Regular cardiac myocyte (primary cell): Measurements from ENCODE around the gene CASP5. TPM values are rescaled to one million over a fixed set of nuclear protein-coding genes. Genes with fewer than 3 reads are reported as not detected.

Experiments
- total RNA-seq: library from RNA; depleted of rRNA; stranded (reverse); fragments of >200 nt; gene quantifications from 2 replicates; pipeline ENCODE4 v1.2.3, GENCODE V29; 2014

The CASP5 gene
- total RNA-seq: not detected in 2 replicates

DNA sequence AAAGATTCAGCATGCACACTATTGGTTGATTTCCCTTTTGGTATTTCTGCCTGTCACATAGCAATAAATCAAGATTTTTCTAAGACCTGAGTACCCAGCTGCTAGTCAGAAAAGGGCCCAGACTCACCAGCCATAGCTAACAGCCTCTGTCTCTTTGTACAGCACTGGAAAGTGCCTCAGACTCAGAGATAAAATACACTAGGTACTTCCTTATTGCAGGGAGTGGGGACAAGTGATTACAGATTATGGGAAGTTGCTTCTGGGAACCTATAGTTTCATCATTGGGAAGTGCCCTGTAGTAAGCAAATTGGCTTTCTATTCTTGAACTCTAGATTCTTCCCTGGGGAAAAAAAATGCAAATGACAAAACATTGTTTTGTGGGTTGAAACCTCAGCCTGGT lies at the start of gene CASP5:
CASP5 (minus strand) TSS at position 166 of the 400 bp plus-strand sequence; CDS start at position 134, 32 bp downstream.

DNA sequence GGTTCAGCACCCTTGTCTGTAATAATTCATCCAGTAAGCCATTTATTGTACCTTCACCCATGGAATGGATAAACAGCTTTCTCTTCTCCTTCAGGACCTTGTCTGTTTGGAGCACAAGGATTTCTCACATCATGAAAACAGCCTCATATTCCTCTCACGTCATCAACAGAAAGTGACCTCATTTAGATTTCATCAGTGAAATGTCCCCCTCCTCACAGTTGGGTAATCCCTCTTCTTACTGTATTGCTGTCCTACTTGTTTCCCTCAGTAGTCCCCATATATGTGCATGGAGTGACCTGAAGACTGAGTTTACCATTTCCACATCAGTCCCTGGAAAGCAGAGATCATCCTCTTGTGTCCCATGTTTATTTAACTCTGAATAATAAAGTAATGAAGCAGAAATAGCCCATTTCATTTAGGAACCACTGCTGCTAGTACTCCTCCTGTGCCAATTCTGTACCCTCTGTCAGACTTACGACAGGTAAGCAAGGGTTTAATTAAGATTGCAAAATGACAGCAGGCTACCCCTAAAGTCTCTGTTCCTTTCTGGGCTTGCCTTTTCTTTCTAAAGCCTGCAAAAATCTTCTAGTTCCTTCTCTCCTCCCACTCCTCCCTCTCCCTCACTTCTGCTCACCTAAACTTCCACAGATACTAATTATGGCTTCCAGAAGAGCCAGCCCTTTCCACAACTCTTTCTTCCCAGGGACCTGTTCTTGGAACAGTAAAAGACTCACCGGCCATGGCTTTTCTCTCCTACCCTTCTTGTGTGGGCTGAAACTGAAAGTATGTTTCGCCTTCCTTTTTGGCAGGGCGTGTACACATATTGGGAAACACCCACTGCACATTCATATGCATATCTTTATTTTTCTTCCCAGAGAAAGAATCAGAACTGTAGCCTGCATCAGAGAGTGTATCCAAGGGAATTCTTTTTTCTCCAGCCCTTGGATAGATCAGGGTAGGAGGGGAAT lies 21.9 kb upstream of the CASP5 start, which contains the start of gene CARD16:
CARD16 (minus strand) TSS at position 779 of the 968 bp plus-strand sequence; CDS start at position 741, 38 bp downstream.

DNA sequence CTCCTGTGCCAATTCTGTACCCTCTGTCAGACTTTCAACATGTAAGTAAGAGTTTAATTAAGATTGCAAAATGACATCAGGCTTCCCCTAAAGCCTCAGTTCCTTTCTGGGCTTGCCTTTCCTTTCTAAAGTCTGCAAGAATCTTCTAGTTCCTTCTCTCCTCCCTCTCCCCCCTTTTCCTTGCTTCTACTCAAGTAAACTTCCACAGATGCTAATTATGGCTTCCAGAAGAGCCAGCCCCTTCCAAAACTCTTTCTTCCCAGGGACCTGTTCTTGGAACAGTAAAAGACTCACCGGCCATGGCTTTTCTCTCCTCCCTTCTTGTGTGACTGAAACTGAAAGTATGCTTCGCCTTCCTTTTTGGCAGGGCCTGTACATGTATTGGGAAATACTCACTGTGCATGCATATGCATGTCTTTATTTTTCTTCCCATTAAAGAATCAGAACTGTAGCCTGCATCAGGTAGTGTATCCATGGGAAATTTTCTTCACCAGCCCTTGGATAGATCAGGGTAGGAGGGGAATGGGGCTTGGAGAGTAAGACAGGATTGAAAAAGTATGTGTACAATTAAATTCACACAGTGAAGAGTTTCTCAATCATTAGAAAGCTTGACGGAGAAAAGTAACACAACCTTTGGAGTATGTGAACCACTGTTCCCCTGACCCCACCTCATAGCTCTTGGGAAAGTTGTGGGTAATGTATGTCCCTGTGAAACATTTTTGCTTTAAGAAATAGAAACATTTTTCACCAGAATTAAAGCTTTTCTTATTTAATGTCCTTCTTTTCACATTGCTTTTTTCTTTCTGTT lies 12.0 kb upstream of the CASP5 start, which contains the start of gene CASP1:
CASP1 (minus strand) TSS at position 332 of the 808 bp plus-strand sequence; CDS start at position 301, 31 bp downstream.

DNA sequence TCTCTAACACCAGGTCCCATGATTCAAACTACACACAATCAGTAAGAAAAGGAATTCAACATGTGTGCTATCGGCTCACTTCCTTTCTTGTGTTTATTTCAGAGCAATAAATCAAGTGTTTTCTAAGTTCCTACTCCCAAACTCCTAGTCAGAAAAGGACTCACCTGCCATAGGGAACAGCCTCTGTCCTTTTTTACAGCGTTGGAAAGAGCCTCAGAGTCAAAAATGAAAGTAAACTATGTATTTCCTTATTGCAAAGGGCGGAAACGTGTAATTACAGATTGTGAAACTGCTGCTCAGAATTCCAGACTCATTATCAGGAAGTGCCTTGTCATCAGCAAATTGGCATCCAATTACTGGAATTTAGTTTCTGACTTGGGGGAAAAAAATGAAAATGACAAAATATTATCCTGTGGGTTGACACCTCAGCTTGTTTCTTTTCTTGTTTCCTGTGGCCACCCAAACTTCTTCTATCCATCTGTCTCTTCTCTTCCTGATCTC lies 54.6 kb downstream of the CASP5 start, which contains the start of gene CASP4:
CASP4 (minus strand) TSS at position 220 of the 501 bp plus-strand sequence; CDS start at position 171, 49 bp downstream.

Other genes with a start within 250 kb of the CASP5 start
- under 0.01 TPM in 1 of 2 replicates, not detected in the other for gene CASP12, start 124.7 kb downstream of the CASP5 start, total RNA-seq
- 130 and 176 TPM in 2 replicates for gene CASP4, start 54.6 kb downstream of the CASP5 start, total RNA-seq
- gene CASP1, start 12.0 kb upstream of the CASP5 start, total RNA-seq: 7.1 and 14.7 TPM in 2 replicates
- 6.1 and 6.5 TPM in 2 replicates for gene CARD16, start 22.2 kb upstream of the CASP5 start, total RNA-seq
- gene CARD18, start 116.6 kb upstream of the CASP5 start, total RNA-seq: not detected in 2 replicates